DLD1 (cell line): Measurements from ENCODE around the gene PLLP.

Experiments
- in situ Hi-C: cut with HindIII; loops from 2 replicates; pipeline ENCODE4 v1.10.0; 2017; ENCODE audit warnings: low sequenced_read_pairs

PLLP gene, protein sequence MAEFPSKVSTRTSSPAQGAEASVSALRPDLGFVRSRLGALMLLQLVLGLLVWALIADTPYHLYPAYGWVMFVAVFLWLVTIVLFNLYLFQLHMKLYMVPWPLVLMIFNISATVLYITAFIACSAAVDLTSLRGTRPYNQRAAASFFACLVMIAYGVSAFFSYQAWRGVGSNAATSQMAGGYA

DNA sequence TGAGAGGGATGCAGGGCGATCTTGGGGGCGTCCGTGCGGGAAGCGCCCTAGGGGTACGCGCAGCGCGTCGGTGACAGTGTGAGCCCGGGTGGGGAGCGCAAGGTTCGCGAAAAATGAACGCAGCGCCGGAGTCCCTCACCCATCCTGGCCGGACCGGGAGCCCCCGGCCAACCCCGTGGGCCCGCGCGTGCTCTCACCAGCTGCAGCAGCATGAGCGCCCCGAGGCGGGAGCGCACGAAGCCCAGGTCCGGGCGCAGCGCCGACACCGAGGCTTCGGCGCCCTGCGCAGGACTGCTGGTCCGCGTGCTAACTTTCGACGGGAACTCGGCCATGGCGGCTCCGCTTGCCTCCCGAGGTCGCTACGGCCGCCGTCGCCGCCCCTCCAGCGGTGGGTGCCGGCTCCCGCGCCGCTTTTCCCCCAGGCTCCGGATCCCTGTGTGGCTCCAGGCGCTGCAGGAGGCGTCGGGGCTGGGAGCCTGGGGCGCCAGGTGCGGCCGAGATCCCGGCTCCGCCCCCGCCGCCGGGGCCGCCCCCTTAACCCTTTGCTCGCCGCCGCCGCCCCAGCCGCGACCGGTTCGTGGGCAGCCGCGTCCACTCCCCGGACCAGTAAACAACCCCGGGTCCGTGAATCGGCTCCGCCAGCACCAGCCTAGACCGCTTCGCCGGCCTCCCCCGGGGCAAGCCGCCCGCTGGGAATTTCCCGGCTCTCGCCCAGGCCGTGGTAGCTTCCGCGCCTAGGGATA lies at the start of gene PLLP:
Gene PLLP (minus strand): TSS at position 464 of the 743 bp plus-strand sequence. CDS start 132 bp downstream, at position 332.
- in situ Hi-C loops, result no loop called here

DNA sequence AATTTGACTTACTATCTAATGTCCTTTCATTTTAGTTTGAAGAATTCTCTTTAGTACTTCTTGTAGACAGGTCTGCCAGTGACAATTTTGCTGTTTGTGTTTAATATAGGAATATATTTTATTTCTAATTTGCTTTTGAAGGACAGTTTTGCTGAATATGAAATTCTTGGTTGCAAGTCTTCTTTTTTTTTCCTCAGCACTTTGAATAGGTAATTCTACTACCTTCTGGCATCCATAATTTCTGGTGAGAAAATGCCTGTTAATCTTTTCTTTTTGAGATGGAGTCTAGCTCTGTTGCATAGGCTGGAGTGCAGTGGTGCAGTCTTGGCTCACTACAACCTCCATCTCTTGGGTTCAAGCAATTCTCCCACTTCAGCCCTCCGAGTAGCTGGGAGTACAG lies 48.9 kb upstream of the PLLP start:
- in situ Hi-C loops, result no loop called here

DNA sequence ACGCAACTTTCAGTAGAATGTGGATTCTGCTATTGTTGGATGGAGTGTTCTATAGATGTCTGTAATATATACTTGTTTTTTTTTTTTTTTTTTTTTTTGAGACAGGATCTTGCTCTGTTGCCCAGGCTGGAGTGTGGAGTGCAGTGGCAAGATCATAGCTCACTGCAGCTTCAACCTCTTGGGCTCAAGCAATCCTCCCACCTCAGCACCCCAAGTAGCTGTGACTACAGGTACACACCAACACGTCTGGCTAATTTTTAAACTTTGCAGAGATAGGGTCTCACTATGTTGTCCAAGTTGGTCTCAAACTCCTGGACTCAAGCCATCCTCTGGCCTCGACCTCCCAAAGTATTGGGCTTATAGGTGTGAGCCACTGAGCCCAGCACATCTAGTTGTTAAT lies 46.9 kb upstream of the PLLP start:
- in situ Hi-C loops, result no loop called here

DNA sequence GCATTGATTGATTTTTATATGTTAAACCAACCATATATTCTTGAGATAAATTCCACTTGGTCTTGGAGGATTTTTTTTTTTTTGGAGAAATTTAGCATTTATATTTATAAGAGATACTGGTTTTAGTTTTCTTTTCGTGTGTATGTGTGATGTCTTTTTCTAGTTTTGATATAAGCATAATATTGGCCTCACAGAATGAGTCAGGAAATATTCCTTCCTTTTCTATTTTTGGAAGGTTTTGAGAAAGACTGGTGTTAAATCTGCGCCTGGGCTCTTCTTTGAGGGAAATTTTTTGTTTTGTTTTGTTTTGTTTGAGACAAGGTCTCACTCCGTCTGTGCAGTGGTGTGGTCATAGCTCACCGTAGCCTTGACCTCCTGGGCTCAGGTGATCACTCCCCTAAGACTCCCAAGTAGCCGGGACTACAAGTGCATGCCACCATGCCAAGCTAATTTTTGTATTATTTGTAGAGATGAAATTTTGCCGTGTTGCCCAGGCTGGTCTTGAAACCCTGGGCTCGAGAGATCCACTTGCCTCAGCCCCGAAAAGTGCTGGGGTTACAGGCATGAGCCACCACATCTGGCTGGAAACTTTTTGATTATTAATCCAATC lies 45.4 kb upstream of the PLLP start:
- in situ Hi-C loops, result no loop called here

DNA sequence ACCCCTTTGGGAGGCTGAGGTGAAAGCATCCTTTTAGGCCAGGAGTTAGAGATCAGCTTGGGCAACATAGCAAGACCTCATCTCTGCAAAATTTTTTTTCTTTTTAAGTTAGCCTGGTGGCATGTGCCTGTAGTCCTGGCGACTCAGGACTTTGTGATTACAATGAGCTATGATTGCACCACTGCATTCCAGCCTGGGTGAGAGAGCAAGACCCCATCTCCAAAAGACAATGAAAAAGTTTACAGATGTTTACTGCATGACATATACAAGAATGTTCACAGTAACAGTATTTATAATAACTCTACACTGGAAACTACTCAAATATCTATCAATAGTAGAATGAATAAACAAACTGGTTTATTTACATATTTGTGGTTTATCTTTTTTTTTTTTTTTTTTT lies 41.0 kb upstream of the PLLP start:
- in situ Hi-C loops, result no loop called here

DNA sequence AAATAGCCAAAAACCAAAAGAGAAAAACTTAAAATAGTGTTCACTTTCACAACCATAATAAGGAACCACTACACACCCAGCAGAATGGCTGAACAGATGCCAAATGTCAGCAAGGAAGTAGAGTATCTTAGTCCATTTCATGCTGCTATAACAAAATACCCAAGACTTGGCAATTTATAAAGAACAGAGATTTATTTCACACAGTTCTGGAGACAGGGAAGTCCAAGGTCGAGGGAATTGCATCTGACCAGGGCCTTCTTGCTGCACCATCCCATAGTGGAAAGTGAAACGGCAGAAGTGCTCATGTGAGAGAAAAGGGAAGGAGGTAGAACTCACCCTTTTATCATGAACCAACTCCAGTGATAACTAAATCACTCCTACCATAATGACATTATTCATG lies 40.3 kb upstream of the PLLP start:
- in situ Hi-C loops, result no loop called here

DNA sequence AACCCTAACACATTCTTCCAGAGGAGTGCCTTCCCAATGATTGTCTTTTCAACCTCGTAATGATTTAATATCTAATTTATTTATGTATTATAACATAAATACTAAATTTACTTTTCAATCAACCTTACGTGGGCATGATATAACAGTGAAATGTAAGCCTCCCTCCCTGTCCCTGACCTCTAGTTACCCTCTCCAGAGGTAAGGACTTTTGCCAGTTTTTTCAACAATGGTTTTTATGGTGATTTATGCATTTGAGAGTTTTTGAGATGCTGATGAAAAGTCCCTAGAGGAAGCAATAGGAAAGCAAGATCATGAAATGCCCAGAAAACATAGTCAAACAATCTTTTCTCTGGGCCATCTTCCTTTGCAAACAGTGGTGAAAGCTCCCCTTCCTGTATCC lies 35.2 kb upstream of the PLLP start:
- in situ Hi-C loops, result no loop called here

DNA sequence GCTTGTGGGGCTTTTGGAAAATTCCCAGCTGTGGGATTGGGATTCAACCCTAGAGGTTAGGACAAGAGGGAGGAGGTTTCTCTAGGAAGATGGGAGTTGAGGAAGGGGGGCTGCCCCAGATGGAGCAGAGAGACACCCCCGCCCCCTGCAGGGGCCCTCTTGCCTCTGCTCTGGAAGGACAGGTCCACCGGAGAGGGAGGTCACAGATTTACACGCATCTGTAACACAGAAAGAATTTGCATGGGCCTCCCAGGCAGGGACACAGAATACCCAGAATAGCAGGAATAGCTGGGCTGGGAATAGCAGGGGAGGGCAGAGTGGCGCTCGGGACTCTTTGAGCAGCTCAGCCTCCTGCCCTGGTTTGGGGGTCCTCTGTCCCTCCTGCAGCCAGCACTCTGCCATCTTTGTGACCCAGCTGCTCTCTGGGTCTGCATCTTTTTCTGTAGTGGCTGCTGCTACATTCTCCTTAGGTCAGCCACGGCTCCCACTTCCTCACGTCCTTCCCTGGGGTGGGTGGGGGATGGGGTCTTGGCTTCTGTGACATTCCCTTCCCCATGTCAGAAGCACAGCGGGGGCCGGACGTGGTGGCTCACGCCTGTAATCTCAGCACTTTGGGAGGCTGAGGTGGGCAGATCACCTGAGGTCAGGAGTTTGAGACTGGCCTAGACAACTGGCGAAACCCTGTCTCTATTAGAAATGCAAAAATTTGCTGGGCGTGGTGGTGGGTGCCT lies 33.9 kb upstream of the PLLP start:
- in situ Hi-C loops, result no loop called here

DNA sequence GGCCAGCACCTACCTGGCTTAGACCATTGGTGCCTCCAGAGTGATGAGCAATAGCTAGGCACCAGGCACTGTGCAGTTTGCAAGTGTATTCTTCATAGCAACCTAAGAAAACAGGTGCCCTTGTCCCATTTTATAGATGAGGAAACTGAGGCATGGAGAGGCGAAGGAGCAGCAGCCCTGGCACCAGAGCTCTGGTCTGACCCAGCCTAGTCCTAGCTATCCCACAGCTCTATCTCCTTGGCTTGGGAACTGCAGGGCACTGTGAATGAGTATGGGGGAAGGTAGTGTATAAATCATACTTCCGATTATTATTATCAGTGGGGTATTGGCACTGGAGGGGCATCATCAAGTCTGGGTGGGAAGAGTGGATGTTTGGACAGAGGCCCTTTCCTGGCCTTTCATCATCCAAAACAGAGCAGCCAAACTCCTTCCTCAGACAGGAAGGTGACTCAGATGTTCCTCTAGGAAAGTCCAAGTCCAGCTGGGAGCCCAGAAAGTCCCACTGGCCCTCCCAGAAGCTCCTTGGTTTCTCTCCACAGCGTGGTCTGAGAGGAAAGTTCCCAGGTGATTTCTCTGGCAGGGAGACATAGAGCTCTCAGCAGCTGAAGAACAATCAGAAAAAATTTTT lies 32.0 kb upstream of the PLLP start:
- in situ Hi-C loops, result no loop called here

DNA sequence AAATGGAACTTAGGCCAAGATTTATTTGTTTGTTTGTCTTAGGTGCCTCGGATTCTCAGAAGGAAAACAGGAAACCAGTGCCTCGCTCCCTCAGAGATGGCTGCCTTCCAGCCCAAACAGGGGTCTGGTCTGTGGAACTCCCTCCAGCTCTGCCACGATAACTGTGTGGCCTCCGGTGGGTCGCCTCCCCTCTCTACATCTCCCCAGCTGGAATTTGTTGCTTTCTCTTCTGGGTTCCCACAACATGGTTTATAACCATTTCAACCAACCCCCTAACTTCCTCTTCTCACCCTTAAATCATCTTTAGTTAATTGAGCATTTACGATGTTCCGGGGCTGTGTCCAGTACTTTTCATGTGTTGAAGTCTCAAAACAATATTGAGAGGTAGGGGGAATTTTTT lies 30.9 kb upstream of the PLLP start:
- in situ Hi-C loops, result no loop called here

DNA sequence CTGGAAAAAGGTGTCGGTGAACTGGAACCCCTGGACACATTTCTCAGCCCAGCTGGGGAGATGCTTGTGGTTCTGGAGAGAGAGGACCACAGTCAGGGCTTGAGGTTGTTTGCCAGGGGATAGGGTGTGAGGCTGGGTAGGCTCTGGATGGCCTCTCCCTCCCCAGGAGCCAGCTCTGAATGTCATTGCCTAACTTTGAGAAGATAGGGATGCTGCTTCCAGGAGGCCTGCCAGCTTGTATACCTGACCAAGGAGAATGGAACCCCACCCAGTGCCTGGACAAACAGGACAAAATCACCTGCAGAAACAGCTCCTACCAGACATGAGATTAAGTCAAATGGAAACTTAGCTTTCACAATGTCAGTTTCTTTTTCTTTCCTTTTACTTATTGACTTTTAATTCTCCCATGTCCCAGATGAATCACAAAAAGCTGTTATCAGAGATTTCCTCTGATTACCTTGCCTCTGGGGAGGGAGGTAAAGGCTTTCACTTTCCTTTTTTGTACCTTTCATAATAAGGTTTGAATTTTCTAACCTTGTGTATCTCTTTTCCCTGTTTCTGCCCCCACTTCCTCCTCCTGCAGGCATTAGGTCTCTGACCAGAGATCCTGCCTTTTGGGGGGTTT lies 29.8 kb upstream of the PLLP start:
- in situ Hi-C loops, result no loop called here

DNA sequence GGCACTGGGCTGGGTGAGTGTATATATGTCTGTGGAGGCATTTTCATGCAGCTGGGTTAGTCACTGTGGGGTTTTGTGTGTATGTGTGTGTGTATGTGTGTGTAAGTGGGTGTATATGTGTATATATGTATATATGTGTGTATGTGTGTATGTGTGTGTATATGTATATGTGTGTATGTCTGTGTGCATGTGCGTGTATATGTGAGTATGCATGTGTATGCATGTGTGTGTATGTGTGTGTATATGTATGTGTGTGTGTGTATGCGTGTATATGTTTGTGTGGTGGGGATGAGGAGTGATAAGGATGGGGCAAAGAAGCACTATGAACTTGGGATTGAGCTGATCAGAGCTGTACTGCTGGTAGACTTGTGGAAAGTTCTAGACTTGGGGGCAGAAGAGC lies 29.0 kb upstream of the PLLP start:
- in situ Hi-C loops, result no loop called here

DNA sequence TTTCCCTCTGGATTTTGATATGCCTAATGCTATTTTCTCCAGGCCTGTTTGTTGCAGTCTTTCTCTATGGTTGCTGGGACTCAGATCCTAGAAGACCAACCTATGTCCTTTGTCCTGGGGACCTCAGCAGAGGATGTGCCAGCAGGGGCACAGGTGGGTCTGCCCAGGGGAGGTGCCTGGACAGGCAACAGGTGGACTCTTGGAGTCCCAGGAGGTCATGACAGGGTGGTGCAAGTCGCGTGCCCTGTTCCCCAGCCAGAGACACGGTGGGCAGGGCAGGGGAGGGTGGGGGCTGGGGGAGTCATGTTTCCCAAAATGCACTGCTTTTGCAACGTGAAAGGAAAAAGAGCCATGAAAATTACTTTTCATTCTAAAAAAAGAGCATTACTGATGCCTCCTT lies 26.3 kb upstream of the PLLP start:
- in situ Hi-C loops, result no loop called here

DNA sequence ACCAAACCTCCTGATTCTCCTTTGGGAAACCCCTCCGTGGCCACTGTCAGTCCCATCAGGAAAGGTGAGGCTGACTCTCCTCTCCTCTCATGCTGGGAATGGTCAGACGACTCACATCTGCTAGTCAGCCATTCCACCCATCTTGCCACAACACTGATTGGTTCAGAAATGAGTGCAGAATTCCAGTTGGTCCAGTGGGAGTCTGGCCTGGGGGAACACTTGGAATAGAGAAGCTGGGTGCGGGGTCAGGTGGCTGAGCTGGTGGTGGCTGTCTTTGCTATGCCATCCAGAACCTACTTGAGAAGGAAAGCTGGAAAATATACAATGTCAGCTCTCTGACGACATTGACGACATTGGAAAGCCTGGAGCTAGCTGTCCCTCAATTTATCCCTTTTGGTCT lies 23.6 kb upstream of the PLLP start:
- in situ Hi-C loops, result no loop called here

DNA sequence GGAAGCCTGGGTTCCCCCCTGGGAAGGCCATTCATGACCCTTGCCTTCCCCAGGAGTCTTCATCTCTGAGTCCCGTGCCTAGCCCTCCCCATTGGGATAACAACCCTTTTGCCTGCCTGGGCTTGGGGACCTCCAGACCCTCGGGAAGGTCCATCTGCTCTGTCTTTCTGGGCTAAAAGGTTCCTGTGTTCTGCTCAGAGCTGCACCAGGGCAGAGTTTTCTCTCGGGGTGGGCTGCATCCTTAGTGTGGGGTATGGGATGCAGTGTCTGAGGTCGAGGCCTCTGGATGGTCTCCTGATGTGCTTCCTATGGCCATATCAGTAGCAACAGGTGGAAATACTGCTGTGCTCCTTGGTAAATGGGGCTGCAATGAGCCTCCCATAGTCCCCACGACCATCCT lies 22.9 kb upstream of the PLLP start:
- in situ Hi-C loops, result no loop called here

DNA sequence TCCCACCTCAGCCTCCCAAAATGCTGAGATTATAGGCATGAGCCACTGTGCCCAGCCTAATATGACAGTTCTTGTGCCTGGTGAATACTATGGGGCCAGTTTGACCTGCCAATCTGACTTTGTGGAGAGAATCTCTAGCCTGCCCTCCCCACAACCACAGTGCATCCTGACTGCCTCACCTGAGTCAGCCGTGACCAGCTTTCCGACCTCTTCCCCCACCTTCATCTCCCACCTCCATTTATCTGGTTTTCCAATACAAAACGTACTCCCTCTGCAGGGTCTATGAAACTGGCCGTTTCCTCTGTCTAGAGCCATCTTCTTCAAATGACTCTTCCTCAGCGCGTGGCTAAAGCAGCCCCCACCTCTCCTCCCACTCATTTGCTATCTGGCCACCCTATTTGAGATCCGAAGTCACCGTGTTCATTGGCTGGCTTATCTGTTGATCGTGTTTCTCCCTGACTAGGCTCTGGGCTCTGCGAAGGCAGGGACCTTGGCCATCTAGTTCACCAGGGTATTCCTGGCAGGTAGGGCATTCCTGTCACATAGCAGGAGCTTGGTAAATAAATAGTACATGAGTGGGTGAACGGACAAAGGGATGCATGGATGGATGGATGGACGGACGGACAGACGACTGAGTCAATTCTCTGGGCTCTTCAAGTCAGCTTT lies 22.3 kb upstream of the PLLP start:
- in situ Hi-C loops, result no loop called here

DNA sequence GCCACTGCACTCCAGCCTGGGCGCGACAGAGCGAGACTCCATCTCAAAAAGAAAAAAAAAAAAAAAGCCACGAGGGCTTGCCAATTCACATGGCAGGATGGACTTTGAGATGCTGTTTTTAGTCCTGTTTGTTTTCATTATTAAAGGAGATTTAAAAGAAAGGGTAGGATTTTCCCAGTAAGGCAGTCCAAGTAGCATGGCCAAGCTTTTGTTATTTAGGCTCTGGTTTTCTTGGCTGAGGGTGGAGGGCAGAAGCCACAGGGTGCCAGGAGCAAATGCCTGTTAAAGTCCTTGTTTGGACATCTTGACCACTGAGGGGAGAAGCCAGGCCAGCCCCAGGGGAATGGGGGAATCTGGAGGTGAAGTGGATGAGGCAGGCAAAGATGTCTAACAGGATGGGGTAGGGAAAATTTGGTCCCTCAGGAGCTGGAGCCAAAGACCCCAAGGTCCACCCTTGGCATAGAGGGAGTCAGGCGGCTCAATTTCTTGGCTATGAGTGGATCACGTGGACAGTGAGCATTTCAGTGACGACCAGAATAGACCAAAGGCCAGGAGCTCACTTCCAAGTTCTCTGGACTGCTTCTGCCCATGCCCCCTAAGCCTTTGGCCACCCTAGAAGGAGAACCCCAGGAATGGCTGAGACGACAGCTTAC lies 20.8 kb upstream of the PLLP start:
- in situ Hi-C loops, result no loop called here

DNA sequence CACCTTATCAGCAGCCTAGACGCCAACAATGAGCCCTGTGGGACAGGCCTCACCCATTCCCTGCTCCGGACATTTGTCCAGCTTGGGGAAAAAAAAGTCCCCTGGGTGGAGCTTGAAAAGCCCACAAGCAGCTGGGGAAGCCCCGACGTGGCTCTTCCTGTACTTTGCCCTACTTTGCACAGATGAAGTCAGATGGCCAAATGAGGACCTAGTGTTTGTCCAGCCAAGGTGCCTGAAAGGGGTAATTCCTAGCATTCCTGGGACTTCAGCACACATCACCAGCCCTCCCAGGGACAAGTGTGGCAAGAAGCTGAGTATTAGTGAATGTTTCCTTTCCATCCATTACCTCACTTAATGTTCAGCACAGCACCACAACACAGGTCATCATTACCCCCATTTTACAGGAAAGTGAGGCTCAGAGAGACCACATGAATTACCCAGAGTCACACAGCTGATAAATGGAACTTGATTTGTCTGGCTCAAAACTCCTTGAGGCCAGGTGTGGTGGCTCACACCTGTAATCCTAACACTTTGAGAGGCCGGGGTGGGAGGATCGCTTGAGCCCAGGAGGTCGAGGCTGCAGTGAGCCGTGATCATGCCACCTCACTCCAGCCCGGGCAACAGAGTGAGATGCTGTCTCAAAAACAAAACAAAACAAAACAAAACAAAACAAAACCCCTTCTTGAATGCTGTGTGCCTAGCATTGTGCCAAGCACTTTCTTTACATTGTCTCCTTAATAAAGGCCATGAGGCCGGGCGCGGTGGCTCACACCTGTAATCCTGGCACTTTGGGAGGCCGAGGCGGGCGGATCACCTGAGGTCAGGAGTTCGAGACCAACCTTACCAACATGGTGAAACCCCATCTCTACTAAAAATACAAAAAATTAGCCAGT lies 19.9 kb upstream of the PLLP start:
- in situ Hi-C loops, result no loop called here

DNA sequence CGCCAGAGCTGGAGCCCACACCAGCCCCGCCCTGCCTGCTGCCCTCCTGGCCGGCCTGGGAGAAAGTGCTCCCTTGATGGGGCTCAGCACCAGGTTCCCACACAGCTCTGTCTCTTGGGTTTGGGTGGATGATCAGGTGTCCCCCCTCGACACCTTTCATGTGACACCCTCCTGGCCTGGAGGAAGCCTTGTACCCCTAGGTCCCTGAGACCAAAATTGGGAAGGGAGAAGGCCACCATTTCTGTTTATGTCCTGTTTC lies 19.4 kb upstream of the PLLP start:
- in situ Hi-C loops, result no loop called here
